Measurements from ENCODE around the gene SH3BP4. TPM values are rescaled to one million over a fixed set of nuclear protein-coding genes. Genes with fewer than 3 reads are reported as not detected.
A peak's percentile ranks its signal among the peaks of the same experiment; 100 is the strongest.

Gene SH3BP4
- total and polyA plus RNA-seq, 8 donors = 24.1 to 35.0 (median 28.6) TPM

DNA sequence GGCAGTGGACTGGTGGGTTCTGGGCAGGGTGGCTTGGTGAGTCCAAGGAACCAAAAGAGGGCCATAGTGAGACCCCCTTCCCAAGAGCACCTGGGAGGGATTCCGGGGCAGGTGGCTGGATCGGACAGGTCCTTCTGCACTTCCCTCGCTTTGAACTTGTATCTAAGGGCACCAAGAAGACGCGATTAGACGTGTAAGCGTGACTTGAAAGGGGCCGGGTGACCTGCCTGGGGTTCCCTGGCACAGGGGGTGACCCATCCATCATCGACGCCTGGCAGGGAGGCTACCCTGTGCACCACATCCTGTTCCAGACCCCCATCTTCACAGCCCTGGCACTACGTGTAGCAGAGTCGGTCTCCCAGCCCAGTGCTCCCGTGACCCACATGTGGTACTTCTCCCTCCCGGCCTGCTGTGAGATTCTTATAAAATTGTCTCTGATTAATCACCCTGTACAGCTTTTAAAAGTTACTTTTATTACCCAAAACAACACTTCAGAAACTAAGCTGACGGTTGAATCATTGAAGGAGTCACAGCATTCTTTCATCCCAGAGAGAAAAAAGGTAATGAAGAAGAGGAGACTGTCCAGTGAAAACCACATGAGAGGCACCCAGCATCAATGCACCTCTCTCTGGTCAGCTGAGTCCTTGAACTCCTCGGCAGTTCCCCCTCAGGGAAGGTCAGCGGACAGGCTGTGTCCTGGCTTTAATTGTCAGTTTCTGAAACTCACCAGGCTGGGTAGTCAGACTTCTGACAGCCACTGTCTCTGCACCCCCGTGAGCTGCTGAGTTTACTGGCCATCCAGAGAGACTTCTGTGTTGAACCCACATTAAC, 13.0 kb downstream of the SH3BP4 start:
- no peak overlapping the region for H3K4me3 ChIP-seq
- no peaks in the 10 kb centered on the region for H3K27me3 ChIP-seq
- peak in 1 of 4 donors; percentile 29 for DNase-seq
- no peak for ATAC-seq
- no peaks in the 10 kb centered on the region for H3K36me3 ChIP-seq
- H3K4me1 ChIP-seq = no peaks in the 10 kb centered on the region
- TF ChIP-seq, protein P1, sequence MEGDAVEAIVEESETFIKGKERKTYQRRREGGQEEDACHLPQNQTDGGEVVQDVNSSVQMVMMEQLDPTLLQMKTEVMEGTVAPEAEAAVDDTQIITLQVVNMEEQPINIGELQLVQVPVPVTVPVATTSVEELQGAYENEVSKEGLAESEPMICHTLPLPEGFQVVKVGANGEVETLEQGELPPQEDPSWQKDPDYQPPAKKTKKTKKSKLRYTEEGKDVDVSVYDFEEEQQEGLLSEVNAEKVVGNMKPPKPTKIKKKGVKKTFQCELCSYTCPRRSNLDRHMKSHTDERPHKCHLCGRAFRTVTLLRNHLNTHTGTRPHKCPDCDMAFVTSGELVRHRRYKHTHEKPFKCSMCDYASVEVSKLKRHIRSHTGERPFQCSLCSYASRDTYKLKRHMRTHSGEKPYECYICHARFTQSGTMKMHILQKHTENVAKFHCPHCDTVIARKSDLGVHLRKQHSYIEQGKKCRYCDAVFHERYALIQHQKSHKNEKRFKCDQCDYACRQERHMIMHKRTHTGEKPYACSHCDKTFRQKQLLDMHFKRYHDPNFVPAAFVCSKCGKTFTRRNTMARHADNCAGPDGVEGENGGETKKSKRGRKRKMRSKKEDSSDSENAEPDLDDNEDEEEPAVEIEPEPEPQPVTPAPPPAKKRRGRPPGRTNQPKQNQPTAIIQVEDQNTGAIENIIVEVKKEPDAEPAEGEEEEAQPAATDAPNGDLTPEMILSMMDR (IDR thresholded peaks at IDR 0.05) = no peak
- H3K27ac ChIP-seq = no peak overlapping the region
- no peaks in the 10 kb centered on the region for H3K9me3 ChIP-seq
- intact Hi-C loops (cut with DNase I) = no loop called here

DNA sequence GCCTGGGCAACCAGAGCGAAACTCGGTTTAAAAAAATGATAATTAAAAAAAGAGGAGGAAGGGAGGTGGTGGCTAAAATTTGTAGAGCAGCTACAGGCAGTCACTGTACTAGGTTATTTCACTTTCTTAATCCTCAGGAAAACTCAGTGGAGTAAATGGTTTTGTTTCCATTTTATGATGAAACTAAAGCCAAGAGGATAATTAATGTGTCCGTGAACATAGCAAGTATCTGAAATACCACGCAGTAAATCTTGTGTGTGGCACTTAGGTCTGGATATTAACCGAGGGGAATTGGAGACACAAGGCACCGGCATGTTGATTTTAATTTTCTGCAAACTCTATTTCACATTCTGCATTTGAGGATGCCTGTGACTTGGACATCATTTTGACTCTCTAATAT, 14.5 kb downstream of the SH3BP4 start:
- H3K9me3 ChIP-seq = no peaks in the 10 kb centered on the region

GRCh38 chr2:234967201-234967869, 15.5 kb downstream of the SH3BP4 start:
- no peak for DNase-seq
- Histone ChIP-seq H3K4me1 (no peaks in the 10 kb centered on the region), H3K27me3 (no peaks in the 10 kb centered on the region), H3K4me3 (no peak overlapping the region), H3K27ac (no peak overlapping the region), H3K36me3 (no peaks in the 10 kb centered on the region), H3K9me3 (no peaks in the 10 kb centered on the region)
- TF ChIP-seq, protein P1 (IDR thresholded peaks at IDR 0.05) = no peak
- no peak for ATAC-seq
- intact Hi-C loops (cut with DNase I) = no loop called here

More for the DNA sequence above, 14.5 kb downstream of the SH3BP4 start:
- Histone ChIP-seq H3K4me3 (no peak overlapping the region), H3K27me3 (no peaks in the 10 kb centered on the region), H3K36me3 (no peaks in the 10 kb centered on the region), H3K27ac (no peak overlapping the region), H3K4me1 (no peaks in the 10 kb centered on the region)
- no peak for DNase-seq
- intact Hi-C loops (cut with DNase I) = no loop called here
- TF ChIP-seq, protein P1 (IDR thresholded peaks at IDR 0.05) = no peak
- ATAC-seq = no peak

DNA sequence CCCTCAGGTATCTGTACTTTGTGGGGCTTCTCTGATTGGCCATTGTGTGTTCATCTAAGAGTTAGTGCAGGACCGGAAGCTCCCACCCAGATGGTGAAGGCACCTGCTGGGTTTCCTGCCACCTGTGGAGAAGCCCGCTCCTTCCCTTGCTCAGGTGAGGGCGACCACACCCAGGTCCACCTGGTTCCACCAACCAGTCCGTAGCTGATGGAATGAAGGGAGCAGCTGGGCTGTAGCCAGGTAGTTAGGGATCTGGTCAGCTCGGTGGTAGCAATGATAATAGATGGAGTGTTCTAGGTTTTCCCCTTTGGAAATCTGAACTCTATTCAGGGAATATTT, 16.0 kb downstream of the SH3BP4 start:
- no peak for DNase-seq
- TF ChIP-seq, protein P1 (IDR thresholded peaks at IDR 0.05) = no peak
- Histone ChIP-seq H3K9me3 (no peaks in the 10 kb centered on the region), H3K27me3 (no peaks in the 10 kb centered on the region), H3K4me1 (no peaks in the 10 kb centered on the region), H3K4me3 (no peak overlapping the region), H3K36me3 (no peaks in the 10 kb centered on the region), H3K27ac (no peak overlapping the region)
- ATAC-seq = no peak
- intact Hi-C loops (cut with DNase I) = no loop called here

GRCh38 chr2:234968631-234969305, 17.0 kb downstream of the SH3BP4 start:
- Histone ChIP-seq H3K27me3 (no peaks in the 10 kb centered on the region), H3K9me3 (no peaks in the 10 kb centered on the region), H3K4me3 (no peak overlapping the region), H3K4me1 (no peaks in the 10 kb centered on the region), H3K27ac (no peak overlapping the region), H3K36me3 (no peaks in the 10 kb centered on the region)
- DNase-seq = no peak
- no peak for ATAC-seq
- intact Hi-C loops (cut with DNase I) = no loop called here
- TF ChIP-seq, protein P1 (IDR thresholded peaks at IDR 0.05) = no peak
